A375 (cell line): Measurements from ENCODE around the gene SKIC2. TPM values are rescaled to one million over a fixed set of nuclear protein-coding genes. Genes with fewer than 3 reads are reported as not detected.

Experiments used
- small RNA-seq: library from RNA; depleted of rRNA; stranded (forward); fragments of <200 nt; gene quantifications from one replicate; pipeline ENCODE3, GENCODE V24; 2014
- total RNA-seq: library from RNA; depleted of rRNA; stranded (reverse); fragments of >200 nt; shearing (Covaris generic); gene quantifications from 2 replicates; pipeline ENCODE4 v1.2.3, GENCODE V29; 2014; rRNA removed

SKIC2 gene
- 63.1 and 63.8 TPM in 2 replicates for total RNA-seq

DNA sequence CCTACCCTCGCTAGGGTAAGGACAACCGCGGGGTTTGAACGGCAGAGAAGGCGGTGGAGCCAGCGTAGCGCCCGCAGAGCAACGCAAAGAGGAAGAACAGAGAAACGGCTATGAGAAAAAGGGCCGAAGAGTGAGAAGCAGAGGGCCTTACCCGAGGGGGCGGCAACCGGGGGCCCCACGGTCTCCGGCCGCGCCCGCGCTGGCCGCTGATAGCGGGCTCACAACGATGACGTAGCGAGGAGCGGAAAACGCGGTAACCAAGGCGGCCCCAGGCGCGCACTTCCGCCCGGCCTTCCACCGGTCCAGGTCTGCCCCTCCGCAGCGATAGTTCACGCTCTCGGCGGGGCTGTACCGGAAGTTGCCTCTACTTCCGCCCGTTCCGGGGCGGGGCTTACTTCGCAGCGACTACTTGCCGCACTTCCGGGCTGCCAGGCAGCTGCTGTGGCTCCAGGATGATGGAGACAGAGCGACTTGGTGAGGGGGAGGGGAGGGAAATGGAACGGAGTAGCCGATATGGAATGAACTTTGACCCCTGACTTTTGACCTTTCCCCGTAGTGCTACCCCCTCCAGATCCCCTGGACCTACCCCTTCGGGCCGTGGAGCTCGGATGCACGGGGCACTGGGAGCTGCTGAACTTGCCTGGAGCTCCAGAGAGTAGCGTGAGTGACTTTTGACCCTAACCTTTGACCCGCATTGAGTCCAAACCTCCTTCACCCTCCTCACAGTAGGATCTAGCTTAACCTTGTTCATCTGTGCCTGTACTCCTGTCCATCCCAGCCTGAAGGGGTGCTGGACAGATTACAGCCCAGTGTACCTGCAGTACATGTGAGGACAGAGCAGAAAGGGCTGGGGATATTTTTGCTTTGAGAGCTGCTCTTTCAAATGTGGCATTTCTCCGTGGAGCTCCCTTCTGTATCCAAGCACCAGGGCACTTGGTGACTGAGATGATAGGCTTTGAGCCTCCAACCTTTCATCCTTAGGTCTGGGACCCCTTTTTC, at the start of gene SKIC2, which contains the start of gene NELFE:
TSS of gene SKIC2 (plus strand) at position 435 of the 999 bp plus-strand sequence. CDS start at position 453, 18 bp downstream.
TSS of gene NELFE (minus strand) at position 231 of the 999 bp plus-strand sequence. CDS start 525 bp downstream, outside the sequence.

DNA sequence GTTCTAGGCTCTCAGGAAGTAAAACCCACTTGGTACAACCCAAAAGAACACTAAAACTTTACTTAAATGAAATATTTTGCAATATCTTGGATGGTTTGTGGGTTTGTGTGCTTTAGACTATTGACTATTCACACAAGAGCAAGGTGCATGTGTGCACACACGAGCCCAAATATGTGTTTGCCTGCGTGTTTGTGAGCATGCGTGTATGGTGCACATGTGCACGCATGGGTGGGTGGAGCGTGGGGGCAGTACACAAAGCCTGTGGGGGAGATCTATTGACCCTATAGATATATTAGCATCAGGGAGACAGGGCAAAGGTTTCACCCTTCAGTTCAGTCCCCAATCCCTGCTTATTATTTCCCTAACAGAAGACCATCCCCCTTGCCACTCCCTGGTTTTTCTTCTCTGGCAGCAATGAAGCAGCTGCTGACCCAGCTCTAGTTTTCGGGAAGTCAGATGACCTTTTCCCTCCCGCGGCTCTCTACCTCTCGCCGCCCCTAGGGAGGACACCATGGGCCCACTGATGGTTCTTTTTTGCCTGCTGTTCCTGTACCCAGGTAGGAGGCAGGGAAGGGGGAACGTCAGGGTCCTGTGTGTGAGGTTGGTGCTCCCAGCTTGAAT, 31.6 kb upstream of the SKIC2 start, which contains the start of gene C2:
TSS of gene C2 (plus strand) at position 476 of the 621 bp plus-strand sequence. CDS start at position 512, 36 bp downstream.

DNA sequence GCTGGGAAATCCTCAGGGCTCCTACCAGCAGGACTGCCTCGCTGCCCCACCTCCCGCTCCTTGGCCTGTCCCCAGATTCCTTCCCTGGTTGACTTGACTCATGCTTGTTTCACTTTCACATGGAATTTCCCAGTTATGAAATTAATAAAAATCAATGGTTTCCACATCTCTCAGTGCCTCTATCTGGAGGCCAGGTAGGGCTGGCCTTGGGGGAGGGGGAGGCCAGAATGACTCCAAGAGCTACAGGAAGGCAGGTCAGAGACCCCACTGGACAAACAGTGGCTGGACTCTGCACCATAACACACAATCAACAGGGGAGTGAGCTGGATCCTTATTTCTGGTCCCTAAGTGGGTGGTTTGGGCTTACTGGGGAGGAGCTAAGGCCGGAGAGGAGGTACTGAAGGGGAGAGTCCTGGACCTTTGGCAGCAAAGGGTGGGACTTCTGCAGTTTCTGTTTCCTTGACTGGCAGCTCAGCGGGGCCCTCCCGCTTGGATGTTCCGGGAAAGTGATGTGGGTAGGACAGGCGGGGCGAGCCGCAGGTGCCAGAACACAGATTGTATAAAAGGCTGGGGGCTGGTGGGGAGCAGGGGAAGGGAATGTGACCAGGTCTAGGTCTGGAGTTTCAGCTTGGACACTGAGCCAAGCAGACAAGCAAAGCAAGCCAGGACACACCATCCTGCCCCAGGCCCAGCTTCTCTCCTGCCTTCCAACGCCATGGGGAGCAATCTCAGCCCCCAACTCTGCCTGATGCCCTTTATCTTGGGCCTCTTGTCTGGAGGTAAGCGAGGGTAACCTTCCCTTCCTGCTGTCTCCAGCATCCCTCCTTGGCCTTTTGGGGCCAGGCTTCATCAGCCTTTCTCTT, 13.2 kb upstream of the SKIC2 start, which contains the start of gene CFB:
TSS of gene CFB (plus strand) at position 589 of the 863 bp plus-strand sequence. CDS start at position 716, 127 bp downstream.

DNA sequence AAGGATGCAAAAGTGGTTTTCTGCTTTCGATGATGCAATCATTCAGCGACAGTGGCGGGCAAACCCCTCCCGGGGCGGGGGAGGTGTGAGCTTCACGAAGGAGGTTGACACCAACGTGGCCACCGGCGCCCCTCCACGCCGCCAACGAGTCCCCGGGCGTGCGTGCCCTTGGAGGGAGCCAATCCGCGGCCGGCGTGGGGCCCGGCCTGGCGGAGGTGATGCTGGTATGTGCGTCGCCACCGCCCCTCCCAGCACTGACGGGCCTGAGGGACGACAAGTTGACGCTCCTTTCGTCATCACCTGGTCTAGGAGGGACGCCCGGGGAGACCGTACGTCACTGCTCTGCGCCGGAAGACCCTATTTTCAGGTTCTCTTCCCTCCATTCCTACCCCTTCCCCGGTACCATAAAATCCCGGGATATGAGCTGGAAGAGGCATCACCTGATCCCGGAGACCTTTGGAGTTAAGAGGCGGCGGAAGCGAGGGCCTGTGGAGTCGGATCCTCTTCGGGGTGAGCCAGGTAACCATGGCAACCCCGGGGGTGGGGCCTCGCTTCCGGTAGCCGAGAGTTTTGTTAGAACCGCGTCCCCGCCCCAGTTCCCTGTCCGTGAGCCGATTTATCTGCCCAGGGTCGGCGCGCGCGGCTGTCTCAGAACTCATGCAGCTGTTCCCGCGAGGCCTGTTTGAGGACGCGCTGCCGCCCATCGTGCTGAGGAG, 13.2 kb downstream of the SKIC2 start, which contains the start of gene DXO:
TSS of gene DXO (minus strand) at position 146 of the 716 bp plus-strand sequence. CDS start 463 bp downstream, outside the sequence.

DNA sequence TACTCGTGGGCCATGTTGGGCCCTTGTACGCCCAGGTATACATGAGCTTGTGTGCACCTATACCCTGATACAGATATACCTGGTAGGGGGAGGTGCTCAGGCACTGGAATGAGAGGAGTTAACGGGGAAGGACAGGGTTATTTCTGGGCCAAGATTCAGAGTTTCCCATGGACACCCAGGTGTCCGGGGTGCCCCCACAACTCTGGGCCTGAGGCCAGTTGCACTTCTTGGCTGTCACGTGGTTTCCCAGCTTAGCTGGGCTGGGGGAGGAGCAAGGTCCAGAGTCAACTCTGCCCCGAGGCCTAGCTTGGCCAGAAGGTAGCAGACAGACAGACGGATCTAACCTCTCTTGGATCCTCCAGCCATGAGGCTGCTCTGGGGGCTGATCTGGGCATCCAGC, 22.8 kb downstream of the SKIC2 start, which contains the start of gene C4A:
TSS of gene C4A (plus strand) at position 314 of the 400 bp plus-strand sequence. CDS start at position 365, 51 bp downstream.

DNA sequence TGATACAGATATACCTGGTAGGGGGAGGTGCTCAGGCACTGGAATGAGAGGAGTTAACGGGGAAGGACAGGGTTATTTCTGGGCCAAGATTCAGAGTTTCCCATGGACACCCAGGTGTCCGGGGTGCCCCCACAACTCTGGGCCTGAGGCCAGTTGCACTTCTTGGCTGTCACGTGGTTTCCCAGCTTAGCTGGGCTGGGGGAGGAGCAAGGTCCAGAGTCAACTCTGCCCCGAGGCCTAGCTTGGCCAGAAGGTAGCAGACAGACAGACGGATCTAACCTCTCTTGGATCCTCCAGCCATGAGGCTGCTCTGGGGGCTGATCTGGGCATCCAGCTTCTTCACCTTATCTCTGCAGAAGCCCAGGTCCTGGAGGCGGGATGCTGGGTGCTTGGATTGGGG, 55.6 kb downstream of the SKIC2 start, which contains the start of gene C4B:
TSS of gene C4B (plus strand) at position 249 of the 400 bp plus-strand sequence. CDS start at position 300, 51 bp downstream.

Small RNA genes within 50 kb of the gene (small RNA-seq; reads per million reads assigned to genes)
- gene AL645922.1: not detected

Other genes with a start within 250 kb of the SKIC2 start
- not detected in 2 replicates for gene LY6G6D, start 243.8 kb upstream of the SKIC2 start, total RNA-seq
- not detected in 2 replicates for gene LY6G6C, start 237.4 kb upstream of the SKIC2 start, total RNA-seq
- gene MPIG6B, start 235.8 kb upstream of the SKIC2 start, total RNA-seq: not detected in 2 replicates
- 25.3 and 28.6 TPM in 2 replicates for gene DDAH2, start 229.9 kb upstream of the SKIC2 start, total RNA-seq
- gene CLIC1, start 222.6 kb upstream of the SKIC2 start, total RNA-seq: 484 and 511 TPM in 2 replicates
- 14.9 and 36.7 TPM in 2 replicates for gene MSH5, start 219.2 kb upstream of the SKIC2 start, total RNA-seq
- gene SAPCD1, start 196.5 kb upstream of the SKIC2 start, total RNA-seq: 13.0 and 13.2 TPM in 2 replicates
- gene VWA7, start 181.8 kb upstream of the SKIC2 start, total RNA-seq: 0.34 TPM in 2 replicates
- 57.3 and 58.7 TPM in 2 replicates for gene VARS1, start 163.4 kb upstream of the SKIC2 start, total RNA-seq
- 39.2 and 40.2 TPM in 2 replicates for gene LSM2, start 152.2 kb upstream of the SKIC2 start, total RNA-seq
- 0.11 and 0.50 TPM in 2 replicates for gene HSPA1L, start 143.9 kb upstream of the SKIC2 start, total RNA-seq
- 37.6 and 43.8 TPM in 2 replicates for gene HSPA1A, start 143.6 kb upstream of the SKIC2 start, total RNA-seq
- gene HSPA1B, start 131.4 kb upstream of the SKIC2 start, total RNA-seq: 32.0 and 46.5 TPM in 2 replicates
- gene NEU1, start 96.4 kb upstream of the SKIC2 start, total RNA-seq: 15.9 and 16.8 TPM in 2 replicates
- 0.37 TPM in 1 of 2 replicates, not detected in the other for gene SLC44A4, start 80.2 kb upstream of the SKIC2 start, total RNA-seq
- gene EHMT2, start 61.5 kb upstream of the SKIC2 start, total RNA-seq: 29.6 and 34.8 TPM in 2 replicates
- 5.6 and 6.4 TPM in 2 replicates for gene ZBTB12, start 57.1 kb upstream of the SKIC2 start, total RNA-seq
- 0.15 TPM in 1 of 2 replicates, not detected in the other for gene C2, start 31.5 kb upstream of the SKIC2 start, total RNA-seq
- gene CFB, start 13.1 kb upstream of the SKIC2 start, total RNA-seq: 0.60 and 1.6 TPM in 2 replicates
- 134 and 146 TPM in 2 replicates for gene NELFE, start 204 bp upstream of the SKIC2 start, total RNA-seq
- gene DXO, start 13.0 kb downstream of the SKIC2 start, total RNA-seq: 19.4 and 23.9 TPM in 2 replicates
- 0.94 and 2.3 TPM in 2 replicates for gene C4A, start 22.9 kb downstream of the SKIC2 start, total RNA-seq
- gene C4B, start 55.6 kb downstream of the SKIC2 start, total RNA-seq: 1.8 and 2.1 TPM in 2 replicates
- not detected in 2 replicates for gene CYP21A2, start 79.2 kb downstream of the SKIC2 start, total RNA-seq
- gene TNXB, start 150.2 kb downstream of the SKIC2 start, total RNA-seq: 1.3 and 2.7 TPM in 2 replicates
- gene ATF6B, start 169.1 kb downstream of the SKIC2 start, total RNA-seq: 15.8 and 22.7 TPM in 2 replicates
- 5.5 and 6.6 TPM in 2 replicates for gene FKBPL, start 171.1 kb downstream of the SKIC2 start, total RNA-seq
- gene PRRT1, start 192.8 kb downstream of the SKIC2 start, total RNA-seq: 0.19 TPM in 1 of 2 replicates, not detected in the other
- gene PPT2, start 195.0 kb downstream of the SKIC2 start, total RNA-seq: 27.3 and 73.0 TPM in 2 replicates
- gene EGFL8, start 205.4 kb downstream of the SKIC2 start, total RNA-seq: 5.5 and 12.9 TPM in 2 replicates
- gene AGPAT1, start 216.9 kb downstream of the SKIC2 start, total RNA-seq: 53.5 and 66.1 TPM in 2 replicates
- gene RNF5, start 219.2 kb downstream of the SKIC2 start, total RNA-seq: 39.9 and 40.1 TPM in 2 replicates
- 0.64 and 2.6 TPM in 2 replicates for gene AGER, start 225.1 kb downstream of the SKIC2 start, total RNA-seq
- 19.9 and 33.7 TPM in 2 replicates for gene PBX2, start 231.0 kb downstream of the SKIC2 start, total RNA-seq
- gene GPSM3, start 233.5 kb downstream of the SKIC2 start, total RNA-seq: 13.7 and 15.4 TPM in 2 replicates